Ectodermal cell (in vitro differentiated cells): Measurements from ENCODE around the gene ASPSCR1.
A peak's percentile ranks its signal among the peaks of the same experiment; 100 is the strongest.

ENCODE experiments used
- H3K27ac ChIP-seq: 2 replicates; pipeline ENCODE4 v1.7.0; 2013; ENCODE audit warnings: mild to moderate bottlenecking, low read depth, low read length; ENCODE audit not compliant: insufficient read depth, poor library complexity, severe bottlenecking
- H3K27me3 ChIP-seq: 2 replicates; pipeline ENCODE4 v1.7.0; 2013; ENCODE audit warnings: mild to moderate bottlenecking, low read length; ENCODE audit not compliant: insufficient read depth, control insufficient read depth, poor library complexity, severe bottlenecking
- H3K36me3 ChIP-seq: one replicate; pipeline ENCODE4 v1.7.0; 2013; ENCODE audit warnings: low read length; ENCODE audit not compliant: control insufficient read depth, insufficient read depth
- H3K4me1 ChIP-seq: one replicate; pipeline ENCODE4 v1.7.0; 2013; ENCODE audit warnings: low read length; ENCODE audit not compliant: control insufficient read depth, insufficient read depth
- H3K4me3 ChIP-seq: 2 replicates; pipeline ENCODE4 v1.7.0; 2013; ENCODE audit warnings: low read depth, low read length, control low read depth; ENCODE audit not compliant: insufficient read depth
- H3K9me3 ChIP-seq: 2 replicates; pipeline ENCODE4 v1.7.0; 2013; ENCODE audit warnings: mild to moderate bottlenecking, low read length, moderate library complexity; ENCODE audit not compliant: control insufficient read depth
- WGBS, 2 experiments: methylation state at CpG; one replicate each; pipeline ENCODE4 v1.1.7; 2013; ENCODE audit warnings: missing lambda C conversion rate in 2 of 2; 5-methylcytosine and 5-hydroxymethylcytosine counted together

Gene ASPSCR1

DNA sequence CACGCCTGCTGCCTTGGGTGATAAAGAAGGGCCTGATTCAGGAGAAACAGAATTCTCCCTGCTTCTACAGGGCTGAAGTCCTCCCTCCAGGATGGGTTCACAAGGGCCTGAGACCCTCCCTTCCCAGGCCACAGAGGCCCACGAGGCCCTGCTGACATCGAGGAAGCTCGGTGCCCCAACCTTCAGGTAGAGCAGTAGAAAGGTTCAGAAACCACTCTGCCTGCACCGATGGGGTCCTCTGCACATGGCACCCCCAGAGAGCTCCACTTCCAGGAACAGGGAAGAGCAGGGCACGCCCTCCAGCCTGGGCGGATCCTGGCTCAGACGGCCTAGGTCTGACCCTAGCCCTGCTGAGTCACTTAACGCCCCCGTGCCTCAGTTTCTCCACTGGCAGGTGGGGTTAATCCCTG, 44.5 kb downstream of the ASPSCR1 start:
- 25 to 26% methylated on average over 10 of the region's 10 CpGs for WGBS, 2 experiments
- peaks cover 17% of the 10 kb centered on the region for H3K4me1 ChIP-seq
- no peak overlapping the region for H3K27ac ChIP-seq
- no peaks in the 10 kb centered on the region for H3K27me3 ChIP-seq
- H3K4me3 ChIP-seq = peak overlapping the region; percentile 79
- no peaks in the 10 kb centered on the region for H3K9me3 ChIP-seq
- H3K36me3 ChIP-seq = no peaks in the 10 kb centered on the region

DNA sequence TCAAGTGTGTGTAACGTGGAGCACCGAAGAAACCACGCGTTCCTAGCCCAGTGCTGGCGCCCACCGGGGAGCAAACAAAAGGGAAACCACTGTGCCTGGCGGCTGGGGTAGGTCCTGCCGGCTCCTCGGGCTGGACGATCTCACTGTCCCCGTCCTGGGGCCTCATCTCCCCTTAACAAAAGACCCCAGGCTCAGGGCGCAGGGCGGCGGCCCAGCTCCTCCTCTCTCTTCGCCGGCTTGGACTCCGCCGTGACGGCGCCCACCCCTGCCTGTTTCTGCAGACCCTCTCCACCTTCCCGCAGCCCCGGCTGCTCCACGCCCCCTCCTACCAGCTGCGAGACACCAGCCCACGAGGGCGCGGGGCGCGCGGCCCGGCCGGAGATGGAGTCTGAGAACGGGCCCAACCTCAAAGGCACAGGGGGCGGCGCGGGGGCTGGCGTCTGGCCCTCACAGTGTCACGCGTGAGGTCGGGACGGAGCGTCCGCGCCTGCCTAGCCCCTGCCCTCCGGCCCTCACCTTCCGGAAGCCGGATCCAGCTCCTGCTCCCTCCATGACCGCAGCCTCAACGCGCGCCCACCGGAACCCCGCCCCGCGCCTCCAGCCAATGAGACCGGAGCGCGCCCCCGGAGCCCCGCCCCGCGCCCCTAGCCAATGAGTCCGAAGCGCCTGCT, 45.0 kb downstream of the ASPSCR1 start, which contains the start of gene CENPX:
CENPX (minus strand) TSS at position 569 of the 671 bp plus-strand sequence; CDS start at position 552, 17 bp downstream.
- Histone ChIP-seq H3K4me1 (peaks cover 17% of the 10 kb centered on the region), H3K9me3 (no peaks in the 10 kb centered on the region), H3K4me3 (peak within 1 kb of the TSS; percentile 79), H3K27me3 (no peaks in the 10 kb centered on the region), H3K27ac (no peak within 1 kb of the TSS), H3K36me3 (no peaks in the 10 kb centered on the region)
- WGBS, 2 experiments = 1% methylated on average over 64 of the region's 64 CpGs

DNA sequence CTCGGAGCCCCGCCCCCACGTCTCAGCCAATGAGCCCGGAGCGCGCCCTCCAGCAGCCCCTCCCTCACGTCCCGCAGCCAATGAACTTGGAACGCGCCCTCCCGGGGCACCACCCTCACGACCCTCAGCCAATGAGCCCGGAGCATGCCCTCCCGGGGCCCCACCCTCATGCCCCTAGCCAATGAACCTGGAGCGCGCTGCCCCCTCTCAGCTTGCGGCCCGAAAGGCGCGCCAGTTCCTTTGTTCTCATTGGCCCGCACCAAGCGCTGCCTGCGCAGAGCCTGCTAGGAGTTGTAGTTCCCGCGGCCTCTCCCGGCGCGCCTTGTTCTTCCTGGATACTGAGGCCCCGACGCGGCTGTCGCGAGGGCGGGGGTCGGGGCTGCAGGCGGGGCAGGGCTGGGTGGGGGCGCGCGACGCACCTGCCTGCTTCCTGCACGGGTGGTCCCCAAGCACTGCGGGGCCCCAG, 45.6 kb downstream of the ASPSCR1 start, which contains the start of gene LRRC45:
LRRC45 (plus strand) TSS at position 325 of the 466 bp plus-strand sequence. CDS start 339 bp downstream, outside the sequence.
- WGBS, 2 experiments = 0% methylated on average over 42 of the region's 42 CpGs
- Histone ChIP-seq H3K36me3 (no peaks in the 10 kb centered on the region), H3K9me3 (no peaks in the 10 kb centered on the region), H3K4me3 (peak within 1 kb of the TSS; percentile 79), H3K27ac (no peak within 1 kb of the TSS), H3K27me3 (no peaks in the 10 kb centered on the region), H3K4me1 (peaks cover 17% of the 10 kb centered on the region)

DNA sequence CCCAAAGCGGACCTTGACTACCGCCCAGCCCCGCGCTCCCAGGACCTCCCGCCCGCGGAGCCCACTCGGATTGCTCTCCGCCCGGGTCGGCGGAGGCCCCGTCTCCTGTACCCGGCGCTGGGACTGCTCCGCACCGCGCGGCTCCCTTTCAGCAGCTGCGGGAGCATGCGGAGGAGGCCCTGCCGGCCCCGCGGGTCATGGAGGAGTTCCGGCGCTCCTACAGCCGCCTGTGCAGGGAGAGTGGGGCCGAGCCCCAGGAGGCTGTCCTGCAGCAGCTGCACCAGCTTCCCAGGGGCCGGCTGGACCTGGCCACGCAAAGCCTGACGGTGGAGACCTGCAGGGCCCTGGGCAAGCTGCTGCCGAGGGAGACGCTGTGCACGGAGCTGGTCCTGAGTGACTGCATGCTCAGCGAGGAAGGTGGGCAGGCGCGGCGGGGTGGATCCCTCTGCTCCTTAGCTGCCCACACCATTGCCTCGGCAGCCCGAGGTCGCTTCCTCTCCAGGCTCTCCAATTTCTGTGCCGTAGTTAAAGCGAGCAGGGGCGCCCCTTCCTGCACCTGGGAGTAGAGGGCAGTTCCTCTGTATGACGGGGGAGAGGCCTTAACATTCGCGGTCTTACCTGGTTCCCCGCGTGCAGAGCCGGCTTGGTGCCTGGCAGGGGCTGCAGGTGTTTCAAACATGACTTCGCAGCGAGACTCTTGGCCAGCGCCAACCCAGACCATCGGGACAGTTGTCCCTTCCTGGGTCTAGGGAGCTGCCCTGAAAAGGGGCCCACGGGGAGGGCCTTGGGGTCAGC, 46.2 kb downstream of the ASPSCR1 start:
- Histone ChIP-seq H3K27me3 (no peaks in the 10 kb centered on the region), H3K4me3 (peak overlapping the region; percentile 79), H3K27ac (no peak overlapping the region), H3K36me3 (no peaks in the 10 kb centered on the region), H3K4me1 (peaks cover 17% of the 10 kb centered on the region), H3K9me3 (no peaks in the 10 kb centered on the region)
- WGBS, 2 experiments = 11 to 12% methylated on average over 55 of the region's 55 CpGs

DNA sequence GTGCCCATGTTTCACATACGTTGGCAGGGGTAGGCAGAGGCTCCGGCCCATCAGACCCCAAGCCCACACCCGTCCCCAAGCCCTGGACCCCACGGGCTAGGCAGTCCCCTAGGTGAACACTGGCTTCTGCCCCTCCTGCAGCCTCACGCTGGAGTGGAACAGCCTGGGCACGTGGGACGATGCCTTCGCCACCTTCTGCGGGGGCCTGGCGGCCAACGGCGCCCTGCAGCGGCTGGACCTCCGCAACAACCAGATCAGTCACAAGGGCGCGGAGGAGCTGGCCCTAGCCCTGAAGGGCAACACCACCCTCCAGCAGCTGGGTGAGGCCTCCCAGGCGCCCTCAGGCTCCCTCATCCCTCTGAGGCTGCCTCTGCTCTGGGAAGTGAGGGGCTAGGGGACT, 47.4 kb downstream of the ASPSCR1 start:
- H3K27ac ChIP-seq = no peak overlapping the region
- no peaks in the 10 kb centered on the region for H3K27me3 ChIP-seq
- WGBS, 2 experiments = 95 to 97% methylated on average over 17 of the region's 17 CpGs
- H3K4me3 ChIP-seq = no peak overlapping the region
- peaks cover 17% of the 10 kb centered on the region for H3K4me1 ChIP-seq
- no peaks in the 10 kb centered on the region for H3K9me3 ChIP-seq
- H3K36me3 ChIP-seq = no peaks in the 10 kb centered on the region

DNA sequence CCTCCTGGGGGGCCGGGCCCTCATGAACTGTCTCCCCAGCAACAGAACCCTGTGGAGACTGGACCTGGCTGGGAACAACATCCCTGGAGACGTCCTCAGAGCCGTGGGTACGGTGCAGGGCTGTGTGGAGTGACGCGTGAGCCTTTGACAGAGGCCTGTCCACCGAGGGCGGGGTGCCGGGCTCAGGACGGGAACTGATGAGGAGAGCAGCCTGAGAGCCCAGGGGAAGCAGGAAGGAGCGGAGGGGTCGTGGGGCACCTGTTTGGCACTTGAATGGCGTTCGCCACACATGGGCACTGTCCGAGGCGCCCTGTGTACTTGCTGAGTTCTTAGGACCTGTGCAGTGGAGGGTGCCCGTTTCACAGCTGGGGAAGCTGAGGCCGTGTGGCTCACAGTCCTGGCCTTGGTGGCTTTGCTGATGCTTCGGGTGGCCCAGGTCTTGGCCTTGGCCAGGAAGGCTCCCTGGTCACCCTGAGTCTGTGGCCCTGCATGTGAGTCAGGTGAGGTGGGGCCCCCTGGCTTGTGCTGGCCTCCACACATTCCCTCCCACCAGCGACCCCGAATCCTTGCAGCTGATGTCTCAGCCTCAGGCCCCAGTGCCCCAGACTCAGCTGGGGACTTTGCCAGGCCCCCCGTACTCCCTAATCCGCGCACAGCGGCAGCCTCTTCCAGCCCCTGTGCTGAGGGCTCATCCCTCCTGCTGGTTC, 48.1 kb downstream of the ASPSCR1 start:
- H3K27me3 ChIP-seq = no peaks in the 10 kb centered on the region
- WGBS, 2 experiments = 95 to 96% methylated on average over 25 of the region's 25 CpGs

DNA sequence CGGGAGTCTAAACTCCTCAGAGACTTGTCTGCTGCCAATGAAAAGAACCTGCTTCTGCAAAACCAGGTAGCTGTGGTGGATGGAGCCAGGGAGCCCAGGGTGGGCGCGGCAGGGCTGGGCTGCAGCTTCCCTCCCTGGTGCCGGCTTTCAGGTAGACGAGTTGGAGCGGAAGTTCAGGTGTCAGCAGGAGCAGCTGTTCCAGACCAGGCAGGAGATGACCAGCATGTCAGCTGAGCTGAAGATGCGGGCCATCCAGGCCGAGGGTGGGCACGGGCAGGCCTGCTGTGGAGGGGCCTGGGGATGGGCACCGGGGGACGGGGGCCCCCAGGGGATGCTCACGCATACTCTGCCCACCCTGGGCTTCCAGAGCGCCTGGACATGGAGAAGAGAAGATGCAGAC, 50.8 kb downstream of the ASPSCR1 start:
- Histone ChIP-seq H3K4me1 (peaks cover 11% of the 10 kb centered on the region), H3K36me3 (no peaks in the 10 kb centered on the region), H3K27me3 (no peaks in the 10 kb centered on the region), H3K4me3 (no peak overlapping the region), H3K9me3 (no peaks in the 10 kb centered on the region), H3K27ac (no peak overlapping the region)
- 95 to 97% methylated on average over 13 of the region's 13 CpGs for WGBS, 2 experiments

More for the DNA sequence above, 48.1 kb downstream of the ASPSCR1 start:
- H3K4me3 ChIP-seq = no peak overlapping the region
- H3K36me3 ChIP-seq = no peaks in the 10 kb centered on the region
- no peaks in the 10 kb centered on the region for H3K9me3 ChIP-seq
- H3K27ac ChIP-seq = no peak overlapping the region
- peaks cover 17% of the 10 kb centered on the region for H3K4me1 ChIP-seq

DNA sequence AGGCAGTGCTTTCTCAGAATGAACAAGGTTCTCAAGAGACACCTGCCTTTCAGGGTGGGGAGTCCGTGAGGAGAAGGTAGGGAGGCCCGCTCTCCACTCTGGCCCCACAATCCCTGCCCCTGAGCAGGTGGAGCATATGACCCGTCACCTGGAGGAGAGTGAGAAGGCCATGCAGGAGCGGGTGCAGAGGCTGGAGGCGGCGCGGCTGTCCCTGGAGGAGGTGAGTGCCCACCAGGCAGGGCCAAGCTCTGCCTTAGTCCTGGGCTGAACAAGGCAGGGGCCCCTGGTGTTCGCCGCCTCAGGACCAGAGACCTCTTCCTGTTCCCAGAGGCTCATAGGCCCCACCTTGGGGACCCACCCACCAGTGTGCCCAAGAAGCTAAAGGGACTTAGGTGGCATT, 51.5 kb downstream of the ASPSCR1 start:
- Histone ChIP-seq H3K36me3 (no peaks in the 10 kb centered on the region), H3K4me1 (peaks cover 9% of the 10 kb centered on the region), H3K9me3 (no peaks in the 10 kb centered on the region), H3K27ac (no peak overlapping the region), H3K27me3 (no peaks in the 10 kb centered on the region), H3K4me3 (no peak overlapping the region)
- 96% methylated on average over 9 of the region's 9 CpGs for WGBS, 2 experiments

DNA sequence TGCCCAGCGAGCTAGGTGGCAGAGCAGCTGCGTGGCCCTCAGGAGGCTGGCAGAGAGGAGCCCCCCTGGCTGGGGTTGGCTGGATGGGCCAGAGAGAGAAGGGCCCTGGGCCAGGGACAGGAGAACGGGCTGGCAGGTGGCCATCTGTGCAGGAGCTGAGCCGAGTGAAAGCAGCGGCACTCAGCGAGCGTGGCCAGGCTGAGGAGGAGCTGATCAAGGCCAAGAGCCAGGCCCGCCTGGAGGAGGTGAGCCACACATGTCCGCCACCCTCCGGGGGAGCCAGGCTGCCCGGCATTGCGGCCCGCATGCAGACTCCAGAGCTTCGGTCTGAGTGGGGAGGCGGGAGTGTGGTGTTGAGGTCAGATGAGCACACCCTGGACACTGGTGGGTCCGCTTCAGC, 52.0 kb downstream of the ASPSCR1 start:
- Histone ChIP-seq H3K27ac (no peak overlapping the region), H3K27me3 (no peaks in the 10 kb centered on the region), H3K36me3 (no peaks in the 10 kb centered on the region), H3K4me1 (peaks cover 7% of the 10 kb centered on the region), H3K9me3 (no peaks in the 10 kb centered on the region), H3K4me3 (no peak overlapping the region)
- WGBS, 2 experiments = 94 to 95% methylated on average over 16 of the region's 16 CpGs
